Vagina (tissue), 2 donors: Measurements from ENCODE around the gene ANXA5. TPM values are rescaled to one million over a fixed set of nuclear protein-coding genes. Genes with fewer than 3 reads are reported as not detected.

ENCODE experiments used
- DNase-seq, 2 donors: peaks; one replicate each; pipeline ENCODE4 v3.0.0-alpha.2; 2017; ENCODE audit errors: extremely low spot score in 2 of 2
- H3K27ac ChIP-seq: fragments of 200-600 bp; sonication (generic); one replicate; pipeline ENCODE4 v1.5.1; 2019
- H3K27me3 ChIP-seq: fragments of 200-600 bp; sonication (generic); one replicate; pipeline ENCODE4 v1.5.1; 2019
- H3K36me3 ChIP-seq, 2 donors: fragments of 200-600 bp; sonication (generic); one replicate each; pipeline ENCODE4 v1.5.1; 2017 to 2019
- H3K4me1 ChIP-seq: fragments of 200-600 bp; sonication (generic); one replicate; pipeline ENCODE4 v1.5.1; 2019
- H3K4me3 ChIP-seq, 2 donors: fragments of 200-600 bp; sonication (generic); 1 replicate in 1 of 2; 2 replicates in 1 of 2; pipeline ENCODE4 v1.5.1; 2016 to 2019
- H3K9me3 ChIP-seq: fragments of 200-600 bp; sonication (generic); one replicate; pipeline ENCODE4 v1.5.1; 2019
- POLR2A ChIP-seq, 2 donors: fragments of 450-650 bp; IDR thresholded peaks; one replicate each; pipeline ENCODE4 v1.6.1; 2017; ENCODE audit warnings: antibody characterized with exemption in 2 of 2, mild to moderate bottlenecking in 2 of 2, moderate library complexity in 2 of 2
- POLR2AphosphoS5 ChIP-seq, 2 donors: sonication (generic); formaldehyde crosslinking; IDR thresholded peaks; one replicate each; pipeline ENCODE4 v1.9.0; 2017; ENCODE audit warnings: antibody characterized with exemption in 2 of 2, mild to moderate bottlenecking in 2 of 2, low read depth in 1 of 2; ENCODE audit not compliant: insufficient read depth in 1 of 2
- intact Hi-C: fragments of 100-400 bp; cut with DNase I; formaldehyde crosslinking; loops from one replicate; pipeline ENCODE4 v1.15.1; 2023
- total RNA-seq: library from RNA; depleted of rRNA; stranded (reverse); fragments of >200 nt; gene quantifications from one replicate; pipeline ENCODE4 v1.2.3, GENCODE V29; 2016
- TF ChIP-seq, protein P1 (sequence below), 3 experiments: fragments of 450-650 bp in 2 of 3; fragments of 200-600 bp in 1 of 3; sonication (generic) in 1 of 3; IDR thresholded peaks; one replicate each; pipeline ENCODE4 v1.5.1; 2017 to 2019; ENCODE audit warnings: antibody characterized with exemption in 3 of 3, mild to moderate bottlenecking in 2 of 3, moderate library complexity in 2 of 3

The ANXA5 gene
- total RNA-seq, 1 donor from 2014 or later, result 197 TPM

DNA sequence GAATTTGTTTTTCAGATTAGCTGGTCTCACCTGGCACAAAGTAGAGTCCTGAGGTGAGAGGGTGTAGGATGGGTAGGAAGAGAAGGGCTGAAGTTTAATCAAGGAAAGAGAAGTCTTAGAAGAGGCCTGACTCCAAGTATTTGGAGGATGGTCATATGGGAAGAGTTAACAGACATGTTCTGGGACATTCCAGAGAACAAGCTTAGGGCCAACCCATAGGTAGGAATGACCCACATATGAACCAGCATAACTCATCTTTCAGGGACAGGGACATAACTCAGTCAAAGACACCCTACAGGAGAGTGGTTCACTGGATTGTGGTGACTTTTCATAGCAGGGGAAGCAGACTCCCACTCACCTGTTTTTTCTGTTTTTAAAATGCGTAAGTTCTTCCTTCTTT, 27.9 kb upstream of the ANXA5 start:
- no peaks in the 10 kb centered on the region for H3K36me3 ChIP-seq
- TF ChIP-seq POLR2AphosphoS5 (IDR thresholded peaks at IDR 0.05; ENCODE audit: insufficient read depth in 1 of 2, low read depth in 1 of 2), result no peak
- TF ChIP-seq, protein P1, sequence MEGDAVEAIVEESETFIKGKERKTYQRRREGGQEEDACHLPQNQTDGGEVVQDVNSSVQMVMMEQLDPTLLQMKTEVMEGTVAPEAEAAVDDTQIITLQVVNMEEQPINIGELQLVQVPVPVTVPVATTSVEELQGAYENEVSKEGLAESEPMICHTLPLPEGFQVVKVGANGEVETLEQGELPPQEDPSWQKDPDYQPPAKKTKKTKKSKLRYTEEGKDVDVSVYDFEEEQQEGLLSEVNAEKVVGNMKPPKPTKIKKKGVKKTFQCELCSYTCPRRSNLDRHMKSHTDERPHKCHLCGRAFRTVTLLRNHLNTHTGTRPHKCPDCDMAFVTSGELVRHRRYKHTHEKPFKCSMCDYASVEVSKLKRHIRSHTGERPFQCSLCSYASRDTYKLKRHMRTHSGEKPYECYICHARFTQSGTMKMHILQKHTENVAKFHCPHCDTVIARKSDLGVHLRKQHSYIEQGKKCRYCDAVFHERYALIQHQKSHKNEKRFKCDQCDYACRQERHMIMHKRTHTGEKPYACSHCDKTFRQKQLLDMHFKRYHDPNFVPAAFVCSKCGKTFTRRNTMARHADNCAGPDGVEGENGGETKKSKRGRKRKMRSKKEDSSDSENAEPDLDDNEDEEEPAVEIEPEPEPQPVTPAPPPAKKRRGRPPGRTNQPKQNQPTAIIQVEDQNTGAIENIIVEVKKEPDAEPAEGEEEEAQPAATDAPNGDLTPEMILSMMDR (IDR thresholded peaks at IDR 0.05), result no peak
- no peak for TF ChIP-seq POLR2A (IDR thresholded peaks at IDR 0.05)
- H3K27me3 ChIP-seq, result no peaks in the 10 kb centered on the region
- intact Hi-C loops, result no loop called here
- no peak overlapping the region for H3K4me3 ChIP-seq
- H3K9me3 ChIP-seq, result no peaks in the 10 kb centered on the region
- H3K4me1 ChIP-seq, result no peaks in the 10 kb centered on the region
- DNase-seq, result no peak
- no peak overlapping the region for H3K27ac ChIP-seq

DNA sequence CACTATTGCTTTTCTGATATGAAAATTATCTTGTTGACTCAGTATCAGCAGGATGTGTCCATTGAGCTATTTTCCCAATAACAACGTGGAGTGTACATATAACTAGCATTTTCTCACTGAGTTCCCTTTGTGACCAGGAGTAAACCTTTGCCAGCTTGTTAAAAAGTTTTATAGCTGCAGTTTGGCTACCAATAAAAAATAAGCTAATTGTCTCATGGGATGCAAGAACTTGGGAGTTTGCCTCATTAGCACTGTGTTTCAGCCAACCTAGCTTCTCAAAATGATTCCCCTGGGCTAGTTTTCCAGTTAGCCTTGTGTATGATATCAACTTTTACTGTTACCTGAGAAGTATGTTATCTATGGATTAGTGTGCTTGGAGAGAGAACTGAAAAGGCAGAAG, 24.9 kb upstream of the ANXA5 start:
- no peaks in the 10 kb centered on the region for H3K27me3 ChIP-seq
- no peaks in the 10 kb centered on the region for H3K9me3 ChIP-seq
- TF ChIP-seq POLR2AphosphoS5 (IDR thresholded peaks at IDR 0.05; ENCODE audit: insufficient read depth in 1 of 2, low read depth in 1 of 2), result no peak
- TF ChIP-seq, protein P1 (IDR thresholded peaks at IDR 0.05), result no peak
- no peaks in the 10 kb centered on the region for H3K4me1 ChIP-seq
- intact Hi-C loops, result no loop called here
- no peak overlapping the region for H3K27ac ChIP-seq
- H3K36me3 ChIP-seq, result no peaks in the 10 kb centered on the region
- H3K4me3 ChIP-seq, result no peak overlapping the region
- DNase-seq, result no peak

DNA sequence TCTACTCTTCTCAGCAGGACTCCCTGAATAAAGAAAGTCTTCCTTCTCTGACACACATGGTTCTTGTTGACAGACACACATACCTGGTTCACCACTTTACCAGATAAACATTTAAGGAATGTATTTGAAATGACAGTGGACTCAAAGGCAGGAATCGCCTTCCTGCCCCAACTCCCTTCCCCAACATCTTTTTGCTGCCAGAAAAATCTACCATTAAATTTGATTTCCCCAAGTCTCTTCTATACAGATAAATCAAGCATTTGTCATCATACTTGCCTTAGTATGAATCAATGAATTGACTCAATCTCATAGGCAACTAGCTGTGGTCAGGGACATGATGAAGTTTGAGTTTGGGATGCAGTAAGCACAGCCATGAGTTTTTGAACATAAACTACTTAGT, 23.3 kb upstream of the ANXA5 start:
- no peak for DNase-seq

DNA sequence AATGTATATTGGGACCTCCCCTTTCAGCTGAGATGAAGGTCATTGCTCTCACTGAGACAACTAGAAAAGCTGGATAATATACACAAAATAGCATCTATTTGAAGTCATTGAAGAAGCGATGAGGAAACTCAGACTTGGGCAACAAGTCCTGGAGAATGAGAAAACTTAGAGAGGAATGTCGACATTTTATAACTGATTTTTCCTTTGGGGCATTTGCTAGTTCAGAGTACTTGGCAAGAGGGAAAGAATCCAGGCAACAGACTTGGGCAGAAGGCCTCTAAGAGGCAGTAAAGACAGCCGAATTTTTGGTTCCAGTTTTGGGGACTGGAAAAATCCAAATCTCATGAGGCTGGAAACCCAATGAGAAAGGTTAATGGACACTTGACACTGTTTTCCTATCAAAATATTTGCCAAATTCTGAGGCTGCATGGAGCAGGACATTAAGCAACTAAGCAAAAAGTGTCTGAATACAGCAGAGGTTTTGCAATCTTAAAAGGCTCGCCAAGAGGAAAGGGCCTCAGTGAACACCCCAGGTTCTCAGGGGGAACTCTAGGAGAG, 21.0 kb upstream of the ANXA5 start:
- no peaks in the 10 kb centered on the region for H3K36me3 ChIP-seq
- no peak overlapping the region for H3K27ac ChIP-seq
- H3K4me3 ChIP-seq, result no peak overlapping the region
- no peak for TF ChIP-seq POLR2A (IDR thresholded peaks at IDR 0.05)
- H3K9me3 ChIP-seq, result no peaks in the 10 kb centered on the region
- H3K27me3 ChIP-seq, result no peaks in the 10 kb centered on the region
- no peaks in the 10 kb centered on the region for H3K4me1 ChIP-seq
- intact Hi-C loops, result loop anchor here (10.0 kb wide), 1 partner anchor 87 kb away; the partner anchor contains the start of gene EXOSC9
- DNase-seq, result no peak

More for the DNA sequence above, 23.3 kb upstream of the ANXA5 start:
- intact Hi-C loops, result no loop called here
- Histone ChIP-seq H3K36me3 (no peaks in the 10 kb centered on the region), H3K4me3 (no peak overlapping the region), H3K9me3 (no peaks in the 10 kb centered on the region), H3K4me1 (no peaks in the 10 kb centered on the region), H3K27me3 (no peaks in the 10 kb centered on the region), H3K27ac (no peak overlapping the region)
- TF ChIP-seq, protein P1 (IDR thresholded peaks at IDR 0.05), result no peak
- TF ChIP-seq POLR2A (IDR thresholded peaks at IDR 0.05), result no peak
- TF ChIP-seq POLR2AphosphoS5 (IDR thresholded peaks at IDR 0.05; ENCODE audit: insufficient read depth in 1 of 2, low read depth in 1 of 2), result no peak

DNA sequence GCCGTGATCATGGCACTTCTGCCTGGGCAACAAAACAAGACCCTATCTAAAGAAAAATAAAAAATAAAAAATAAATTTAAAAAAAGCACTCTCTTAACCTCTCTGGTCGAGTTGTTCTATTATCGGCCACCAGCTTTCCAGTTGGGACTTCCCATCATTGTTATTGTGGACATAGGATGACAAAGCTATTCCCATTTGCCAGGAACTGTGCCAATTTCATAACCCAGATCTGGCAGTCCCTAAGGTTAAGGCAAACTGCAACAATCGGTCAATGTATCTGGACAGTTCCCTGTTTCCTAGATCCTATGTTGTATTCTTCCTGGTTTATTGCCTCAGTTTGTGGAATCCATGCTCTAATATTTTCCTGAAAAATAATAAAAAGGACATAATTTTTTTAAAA, 17.8 kb upstream of the ANXA5 start:
- intact Hi-C loops, result loop anchor here (10.0 kb wide), 1 partner anchor 90 kb away; the partner anchor contains the start of gene EXOSC9
- Histone ChIP-seq H3K27me3 (no peaks in the 10 kb centered on the region), H3K9me3 (no peaks in the 10 kb centered on the region)

More for the DNA sequence above, 17.8 kb upstream of the ANXA5 start:
- no peak overlapping the region for H3K27ac ChIP-seq
- H3K36me3 ChIP-seq, result no peaks in the 10 kb centered on the region
- no peak for DNase-seq
- TF ChIP-seq POLR2A (IDR thresholded peaks at IDR 0.05) (no peak), POLR2AphosphoS5 (IDR thresholded peaks at IDR 0.05; ENCODE audit: insufficient read depth in 1 of 2, low read depth in 1 of 2) (no peak)
- TF ChIP-seq, protein P1 (IDR thresholded peaks at IDR 0.05), result no peak
- peaks cover 8% of the 10 kb centered on the region for H3K4me1 ChIP-seq
- no peak overlapping the region for H3K4me3 ChIP-seq
